Heart left ventricle (tissue), 13 donors: Measurements from ENCODE around the gene PDGFRB.

Experiments used
- POLR2A ChIP-seq, 2 donors: fragments of 450-650 bp; IDR thresholded peaks; one replicate each; pipeline ENCODE4 v1.6.1; 2017; ENCODE audit warnings: antibody characterized with exemption in 2 of 2, mild to moderate bottlenecking in 2 of 2, moderate library complexity in 2 of 2
- TF ChIP-seq, protein P1 (sequence below), 12 donors: fragments of 200-600 bp; sonication (generic) in 4 of 12; IDR thresholded peaks; one replicate each; pipeline versions ENCODE4 v1.5.0 to v1.8.0; 2018 to 2022; ENCODE audit warnings: antibody characterized with exemption in 12 of 12, mild to moderate bottlenecking in 5 of 12
- donor health status: ischemic (EF 13 %, LVEDD 7.1; RV severe dilation, severe dysfunction).
- donor health status: DM: no; HTN: yes; CAD: no.
- donor health status: DM: no; HTN: no; CAD: no.
- donor health status: ischemic (EF 25% LVEDD 6.9; RV normal size, moderate dysfunction).
- donor health status: ischemic (EF 25% LVEDD 5.7; RV mildly dilated, moderate dysfunction).
- donor health status: ischemic (EF 35%, LVEDD 5.7; RV mildly dilated, moderate dysfunction).
- donor health status: nonischemic (EF 11% LVEDD 7.7; RV severe dilation, severe dysfunction).
- donor health status: DM: yes; HTN: yes; CAD: no.
- donor health status: PGD.
- donor health status: ischemic (EF 29% LVEDD 5.4; RV normal size, mild dysfunction).
- donor health status: nonischemic (EF 23%, LVEDD 6.1; RV moderate dilation, normal function).

DNA sequence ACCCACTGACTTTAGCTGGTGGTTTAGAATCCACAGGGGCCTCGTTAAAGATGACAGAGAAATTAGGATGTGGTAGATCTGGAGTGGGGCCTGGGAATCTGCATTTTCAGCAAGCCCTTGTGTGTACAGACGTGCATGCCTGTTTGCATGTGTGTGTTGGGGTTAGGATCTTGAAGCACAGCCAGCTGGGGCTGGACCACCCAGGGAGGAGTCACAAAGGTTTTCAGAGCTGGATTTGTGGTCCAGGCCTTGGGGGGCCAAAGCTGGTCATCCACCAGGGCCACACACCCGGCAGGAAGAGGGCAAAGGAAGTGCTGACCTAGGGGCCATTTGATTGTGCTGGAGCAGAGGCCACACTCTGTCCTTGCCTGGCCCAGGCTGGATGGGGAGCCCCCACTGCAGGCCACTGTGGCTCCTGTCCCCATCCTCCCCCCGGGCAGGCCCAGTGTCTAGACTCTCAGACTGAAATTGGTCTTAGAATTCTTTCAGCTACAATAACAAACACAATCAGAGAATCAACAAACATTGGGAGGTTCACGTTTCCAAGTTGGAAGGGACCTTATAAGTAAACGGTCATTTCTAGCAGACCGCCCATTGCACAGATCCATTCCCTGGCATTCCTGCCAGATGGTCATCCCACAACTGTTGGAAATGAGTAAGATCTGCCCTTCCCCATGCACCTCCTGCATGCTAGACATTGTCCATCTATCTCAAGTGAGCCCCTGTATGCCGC is 21.3 kb upstream of the PDGFRB start:
- TF ChIP-seq, protein P1, sequence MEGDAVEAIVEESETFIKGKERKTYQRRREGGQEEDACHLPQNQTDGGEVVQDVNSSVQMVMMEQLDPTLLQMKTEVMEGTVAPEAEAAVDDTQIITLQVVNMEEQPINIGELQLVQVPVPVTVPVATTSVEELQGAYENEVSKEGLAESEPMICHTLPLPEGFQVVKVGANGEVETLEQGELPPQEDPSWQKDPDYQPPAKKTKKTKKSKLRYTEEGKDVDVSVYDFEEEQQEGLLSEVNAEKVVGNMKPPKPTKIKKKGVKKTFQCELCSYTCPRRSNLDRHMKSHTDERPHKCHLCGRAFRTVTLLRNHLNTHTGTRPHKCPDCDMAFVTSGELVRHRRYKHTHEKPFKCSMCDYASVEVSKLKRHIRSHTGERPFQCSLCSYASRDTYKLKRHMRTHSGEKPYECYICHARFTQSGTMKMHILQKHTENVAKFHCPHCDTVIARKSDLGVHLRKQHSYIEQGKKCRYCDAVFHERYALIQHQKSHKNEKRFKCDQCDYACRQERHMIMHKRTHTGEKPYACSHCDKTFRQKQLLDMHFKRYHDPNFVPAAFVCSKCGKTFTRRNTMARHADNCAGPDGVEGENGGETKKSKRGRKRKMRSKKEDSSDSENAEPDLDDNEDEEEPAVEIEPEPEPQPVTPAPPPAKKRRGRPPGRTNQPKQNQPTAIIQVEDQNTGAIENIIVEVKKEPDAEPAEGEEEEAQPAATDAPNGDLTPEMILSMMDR (IDR thresholded peaks at IDR 0.05) = no peak
- no peak for TF ChIP-seq POLR2A (IDR thresholded peaks at IDR 0.05)
